H1 (cell line): ENCODE data around the gene INF2. TPM values are rescaled to one million over a fixed set of nuclear protein-coding genes. Genes with fewer than 3 reads are reported as not detected.

ENCODE experiments used
- CTCF ChIA-PET: fragments of 300-600 bp; sonication (Branson Sonifier 250); formaldehyde crosslinking; loops from one replicate; lab custom pipeline; 2021; ENCODE audit not compliant: partially characterized antibody; lab: Charles Lee
- POLR2A ChIA-PET: fragments of 300-600 bp; sonication (Branson Sonifier 250); formaldehyde crosslinking; loops from one replicate; lab custom pipeline; 2021; ENCODE audit warnings: inconsistent platforms; ENCODE audit not compliant: partially characterized antibody; lab: Charles Lee
- DNase-seq, 2 experiments: peaks; one replicate each; pipeline versions ENCODE4 v3.0.0 to v3.0.0-alpha.2; 2010 to 2022; ENCODE audit warnings: low spot score in 2 of 2, low read depth in 1 of 2, mixed read lengths in 1 of 2
- FAIRE-seq: peaks from 2 replicates; lab custom pipeline; 2011; peaks lifted over from hg19 to GRCh38; lab: Jason Lieb, UNC
- H2AFZ ChIP-seq: 2 replicates; pipeline ENCODE4 v1.8.1; 2012; ENCODE audit warnings: low read length, inconsistent platforms
- H2AK5ac ChIP-seq: 2 replicates; pipeline ENCODE4 v1.6.1; 2013; ENCODE audit warnings: low read depth, low read length
- H2BK120ac ChIP-seq: replicated peaks from 2 replicates; pipeline ENCODE3; 2013; ENCODE audit warnings: low read depth, low read length, inconsistent platforms
- H2BK12ac ChIP-seq: 2 replicates; pipeline ENCODE4 v1.6.1; 2013; ENCODE audit warnings: low read depth, low read length
- H2BK15ac ChIP-seq: 2 replicates; pipeline ENCODE4 v1.6.1; 2013; ENCODE audit warnings: low read length
- H2BK20ac ChIP-seq: 2 replicates; pipeline ENCODE4 v1.6.1; 2013; ENCODE audit warnings: low read length
- H2BK5ac ChIP-seq: 2 replicates; pipeline ENCODE4 v1.6.1; 2013; ENCODE audit warnings: low read depth, low read length
- H3K14ac ChIP-seq: 2 replicates; pipeline ENCODE4 v1.6.1; 2013; ENCODE audit warnings: inconsistent platforms; ENCODE audit not compliant: insufficient read length
- H3K18ac ChIP-seq: 2 replicates; pipeline ENCODE4 v1.6.1; 2013; ENCODE audit warnings: low read length; ENCODE audit errors: extremely low read depth
- H3K23ac ChIP-seq: 2 replicates; pipeline ENCODE4 v1.6.1; 2013; ENCODE audit warnings: inconsistent platforms; ENCODE audit not compliant: insufficient read length
- H3K23me2 ChIP-seq: 2 replicates; pipeline ENCODE4 v1.6.1; 2013; ENCODE audit warnings: low read depth, low read length
- H3K27ac ChIP-seq: 2 replicates; pipeline ENCODE4 v1.6.1; 2011; ENCODE audit warnings: low read depth, low read length, inconsistent platforms
- H3K27me3 ChIP-seq, 4 experiments: replicated peaks in 1 of 4; 1 replicate in 1 of 4; 2 replicates in 3 of 4; pipeline versions ENCODE4 v1.6.1 to v1.8.1; 2011 to 2013; ENCODE audit warnings: low read length in 3 of 4, mild to moderate bottlenecking in 3 of 4, inconsistent platforms in 2 of 4, mixed read lengths in 2 of 4, moderate library complexity in 1 of 4; ENCODE audit not compliant: control insufficient read depth in 3 of 4, insufficient read depth in 3 of 4; ENCODE audit errors: extremely low read depth in 1 of 4
- H3K36me3 ChIP-seq, 4 experiments: 2 replicates each; pipeline versions ENCODE4 v1.6.1 to v1.8.1; 2011 to 2013; ENCODE audit warnings: mild to moderate bottlenecking in 4 of 4, low read length in 3 of 4, moderate library complexity in 2 of 4, control low read depth in 1 of 4, inconsistent platforms in 1 of 4; ENCODE audit not compliant: insufficient read depth in 4 of 4, control insufficient read depth in 2 of 4
- H3K4ac ChIP-seq: replicated peaks from 2 replicates; pipeline ENCODE3; 2013; ENCODE audit warnings: low read length, low read depth, mixed read lengths, inconsistent platforms; ENCODE audit not compliant: insufficient read length
- H3K4me1 ChIP-seq, 4 experiments: replicated peaks in 1 of 4; 1 replicate in 1 of 4; 2 replicates in 3 of 4; pipeline versions ENCODE4 v1.6.1 to v1.8.1; 2011 to 2013; ENCODE audit warnings: low read length in 3 of 4, inconsistent platforms in 2 of 4, mixed read lengths in 1 of 4; ENCODE audit not compliant: insufficient read depth in 4 of 4, control insufficient read depth in 3 of 4
- H3K4me2 ChIP-seq, 2 experiments: 2 replicates each; pipeline versions ENCODE4 v1.6.1 to v1.8.1; 2011 to 2013; ENCODE audit warnings: low read depth in 2 of 2, low read length in 2 of 2, control low read depth in 1 of 2, inconsistent platforms in 1 of 2, mild to moderate bottlenecking in 1 of 2; ENCODE audit not compliant: insufficient read depth in 1 of 2
- H3K4me3 ChIP-seq, 4 experiments: fragments of 200-600, 300-600 bp in 1 of 4; sonication (generic), shearing (Covaris generic), sonication (Bioruptor Twin) in 1 of 4; 2 replicates each; pipeline versions ENCODE4 v1.5.1 to v1.8.1; 2011 to 2016; ENCODE audit warnings: low read length in 4 of 4, low read depth in 3 of 4, control low read depth in 2 of 4, inconsistent platforms in 2 of 4, mild to moderate bottlenecking in 2 of 4, mixed read lengths in 1 of 4, moderate library complexity in 1 of 4; ENCODE audit not compliant: insufficient read depth in 2 of 4; ENCODE audit errors: extremely low read depth in 1 of 4
- H3K56ac ChIP-seq: replicated peaks from 2 replicates; pipeline ENCODE3; 2013; ENCODE audit warnings: low read depth, mild to moderate bottlenecking, mixed read lengths, low read length, inconsistent platforms; ENCODE audit not compliant: insufficient read length
- H3K79me1 ChIP-seq: 2 replicates; pipeline ENCODE4 v1.6.1; 2013; ENCODE audit warnings: low read depth, low read length, control low read depth
- H3K79me2 ChIP-seq, 2 experiments: 2 replicates each; pipeline versions ENCODE4 v1.6.1 to v1.8.1; 2012 to 2013; ENCODE audit warnings: low read length in 2 of 2, mild to moderate bottlenecking in 2 of 2, inconsistent platforms in 1 of 2; ENCODE audit not compliant: insufficient read depth in 2 of 2, control insufficient read depth in 1 of 2
- H3K9ac ChIP-seq, 4 experiments: replicated peaks in 1 of 4; 1 replicate in 1 of 4; 2 replicates in 3 of 4; pipeline versions ENCODE4 v1.6.1 to v1.8.1; 2011 to 2013; ENCODE audit warnings: low read depth in 3 of 4, low read length in 3 of 4, control low read depth in 2 of 4, mild to moderate bottlenecking in 2 of 4, moderate library complexity in 2 of 4, inconsistent platforms in 1 of 4; ENCODE audit errors: extremely low read depth in 1 of 4
- H3K9me3 ChIP-seq, 2 experiments: 2 replicates each; pipeline versions ENCODE4 v1.6.1 to v1.8.1; 2012 to 2013; ENCODE audit warnings: mild to moderate bottlenecking in 2 of 2, moderate library complexity in 2 of 2, control low read depth in 1 of 2, inconsistent platforms in 1 of 2, low read depth in 1 of 2, low read length in 1 of 2, mixed read lengths in 1 of 2; ENCODE audit not compliant: insufficient read depth in 2 of 2
- H4K20me1 ChIP-seq, 2 experiments: replicated peaks in 1 of 2; 2 replicates each; pipeline versions ENCODE3 to v1.8.1; 2011 to 2013; ENCODE audit warnings: inconsistent platforms in 2 of 2, low read length in 2 of 2, mild to moderate bottlenecking in 1 of 2; ENCODE audit not compliant: insufficient read depth in 2 of 2, control insufficient read depth in 1 of 2
- H4K5ac ChIP-seq: 2 replicates; pipeline ENCODE4 v1.6.1; 2013; ENCODE audit warnings: low read length, low read depth, mixed read lengths, inconsistent platforms; ENCODE audit not compliant: insufficient read length
- H4K8ac ChIP-seq: 2 replicates; pipeline ENCODE4 v1.8.0; 2013; ENCODE audit warnings: mild to moderate bottlenecking, moderate library complexity, low read length, inconsistent platforms; ENCODE audit not compliant: insufficient read depth; ENCODE audit errors: extremely low read depth
- H4K91ac ChIP-seq: replicated peaks from 2 replicates; pipeline ENCODE3; 2013; ENCODE audit warnings: low read length, mixed read lengths, inconsistent platforms; ENCODE audit not compliant: insufficient read length
- BRCA1 ChIP-seq: IDR thresholded peaks from 2 replicates; pipeline ENCODE4 v1.6.1; 2012; ENCODE audit warnings: low read depth, low read length, improper control_type of control experiment
- CBX5 ChIP-seq: fragments of 300-800, 300-1000 bp; sonication (generic); IDR thresholded peaks from 2 replicates; pipeline ENCODE4 v1.7.1; 2016; ENCODE audit warnings: antibody characterized with exemption, low read length, low read depth
- EZH2 ChIP-seq: fragments of 200-600 bp; sonication (generic); IDR thresholded peaks from 2 replicates; pipeline ENCODE4 v1.7.1; 2012; ENCODE audit warnings: low read depth, mild to moderate bottlenecking, moderate library complexity, low read length, inconsistent platforms; ENCODE audit not compliant: severe bottlenecking
- RAD21 ChIP-seq, 2 experiments: IDR thresholded peaks in 1 of 2; conservative IDR thresholded peaks in 1 of 2; 2 replicates each; pipeline ENCODE4 v1.6.1; 2011; ENCODE audit warnings: low read depth in 2 of 2, low read length in 2 of 2, improper control_type of control experiment in 1 of 2, inconsistent platforms in 1 of 2, mild to moderate bottlenecking in 1 of 2, moderate library complexity in 1 of 2
- SIN3A ChIP-seq, 2 experiments: IDR thresholded peaks in 1 of 2; conservative IDR thresholded peaks in 1 of 2; 2 replicates each; pipeline ENCODE4 v1.6.1; 2011 to 2012; ENCODE audit warnings: low read length in 2 of 2, improper control_type of control experiment in 1 of 2, low read depth in 1 of 2, mild to moderate bottlenecking in 1 of 2
- SRF ChIP-seq: IDR thresholded peaks from 2 replicates; pipeline ENCODE4 v1.6.1; 2011; ENCODE audit warnings: mild to moderate bottlenecking, low read depth, low read length, moderate library complexity
- TEAD4 ChIP-seq: IDR thresholded peaks from 2 replicates; pipeline ENCODE4 v1.6.1; 2012; ENCODE audit warnings: low read depth, low read length, inconsistent platforms, mixed read lengths
- ZNF274 ChIP-seq: IDR thresholded peaks from 2 replicates; pipeline ENCODE4 v1.7.0; 2012; ENCODE audit warnings: low read length, borderline replicate concordance; ENCODE audit errors: extremely low read depth
- WGBS, 2 experiments: shearing (Covaris generic) in 1 of 2; methylation state at CpG; one replicate each; pipeline versions ENCODE4 v1.1.6 to v1.1.7; 2013 to 2015; ENCODE audit warnings: low lambda C conversion rate in 2 of 2, mixed read lengths in 2 of 2, inconsistent platforms in 1 of 2, low coverage in 1 of 2, missing lambda C conversion rate in 1 of 2; ENCODE audit not compliant: insufficient replicate concordance in 2 of 2, insufficient coverage in 1 of 2, insufficient read length in 1 of 2; ENCODE audit errors: extremely low coverage in 1 of 2, missing lambda C conversion rate in 1 of 2; 5-methylcytosine and 5-hydroxymethylcytosine counted together
- polyA plus RNA-seq, 7 experiments: library from polyadenylated mRNA; depleted of rRNA in 3 of 7; stranded (reverse) in 5 of 7; unstranded in 2 of 7; fragments of >200 nt in 5 of 7; fragments of 200-250 nt in 2 of 7; gene quantifications; 1 replicate in 5 of 7; 2 replicates in 1 of 7; 4 replicates in 1 of 7; pipeline versions ENCODE4 v1.2.1 to v1.2.3, GENCODE V29; 2011 to 2013; ENCODE audit warnings: missing spikeins in 2 of 7, mixed read lengths in 2 of 7
- total RNA-seq: library from RNA; stranded (reverse); fragmentation: NEBNext Ultra II Directional; extraction: Animal tissue kit (Norgen Biotek cat#: 25700); gene quantifications from 2 replicates; pipeline ENCODE4 v1.2.1, GENCODE V29; 2021
- TF ChIP-seq, protein P1 (sequence below): IDR thresholded peaks from 2 replicates; pipeline ENCODE4 v1.6.1; 2012; ENCODE audit warnings: inconsistent platforms

The INF2 gene
- total and polyA plus RNA-seq, 2 of the 8 experiments (the other 6 are each of a cell fraction or from before 2014, with no cell fraction given): 29.1 to 59.5 TPM

DNA sequence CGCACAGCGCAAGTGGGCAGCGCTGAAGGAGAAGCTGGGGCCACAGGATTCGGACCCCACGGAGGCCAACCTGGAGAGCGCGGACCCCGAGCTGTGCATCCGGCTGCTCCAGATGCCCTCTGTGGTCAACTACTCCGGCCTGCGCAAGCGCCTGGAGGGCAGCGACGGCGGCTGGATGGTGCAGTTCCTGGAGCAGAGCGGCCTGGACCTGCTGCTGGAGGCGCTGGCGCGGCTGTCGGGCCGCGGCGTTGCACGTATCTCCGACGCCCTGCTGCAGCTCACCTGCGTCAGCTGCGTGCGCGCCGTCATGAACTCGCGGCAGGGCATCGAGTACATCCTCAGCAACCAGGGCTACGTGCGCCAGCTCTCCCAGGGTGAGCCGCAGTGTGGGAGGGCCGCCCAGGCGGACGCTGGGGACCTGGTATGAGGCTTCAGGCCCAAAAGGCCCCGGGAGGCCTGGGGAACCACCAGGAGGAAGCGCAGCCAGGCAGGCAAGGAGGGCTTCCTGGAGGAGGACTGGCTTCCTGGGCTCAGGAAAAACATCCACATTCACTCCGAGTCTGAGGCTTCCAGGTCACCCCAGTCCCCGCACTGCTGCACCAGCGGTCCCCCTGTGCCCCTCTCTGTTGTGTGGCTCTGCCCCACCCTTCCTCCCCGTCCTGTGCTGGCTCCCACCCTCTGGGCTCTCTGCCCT lies 12.1 kb downstream of the INF2 start:
- Histone ChIP-seq H2BK12ac (0 out of 2 replicates have a peak overlapping the region, but pooled peaks have one; percentile 39), H3K36me3 (peaks cover 2 to 29% (median 12%) of the 10 kb centered on the region in 4 experiments; a peak in 6 of 8 replicates), H3K4me1 (peaks cover 0 to 16% (median 11%) of the 10 kb centered on the region in 4 experiments; a peak in 5 of 7 replicates), H2AK5ac (no peak overlapping the region), H2AFZ (no peak overlapping the region), H3K4ac (no peak overlapping the region), H3K27ac (no peak overlapping the region), H3K23me2 (no peaks in the 10 kb centered on the region; the same call in 1 of the 2 replicates), H4K91ac (no peak overlapping the region), H3K4me2 (no peak overlapping the region), H3K79me1 (0 out of 2 replicates have a peak, but pooled peaks cover 2% of the 10 kb centered on the region), H3K14ac (no peak overlapping the region), H3K4me3 (no peak overlapping the region), H4K20me1 (peaks cover 1 to 36% of the 10 kb centered on the region in 2 experiments), H2BK5ac (no peak overlapping the region; the same call in 1 of the 2 replicates), H3K56ac (no peak overlapping the region), H2BK120ac (no peak overlapping the region), H3K9ac (no peak overlapping the region), H3K27me3 (no peaks in the 10 kb centered on the region; a peak in 1 of 7 replicates), H3K79me2 (no peaks in the 10 kb centered on the region), H4K5ac (no peak overlapping the region), H3K18ac (no peak overlapping the region), H2BK20ac (no peak overlapping the region), H4K8ac (peak overlapping the region; percentile 51; the same call in 1 of the 2 replicates), H2BK15ac (no peak overlapping the region), H3K23ac (no peak overlapping the region), H3K9me3 (peaks cover 6 to 17% of the 10 kb centered on the region in 2 experiments)
- no peak for DNase-seq
- ChIA-PET POLR2A (interaction anchor here (1.1 to 1.9 kb wide), 4 partner anchors 11 to 34 kb away, joined by 3 to 7 read pairs (median 4); no protein-coding TSS in a partner anchor), CTCF (interaction anchor here (1.0 to 9.1 kb wide), 6 partner anchors 13 to 124 kb away, joined by 3 to 70 read pairs (median 4); no protein-coding TSS in a partner anchor)
- 95% methylated on average over 41 of the region's 46 CpGs; no CpG with 5 or more reads in 1 of the 2 experiments for WGBS, 2 experiments
- FAIRE-seq: no peak
- no peak for TF ChIP-seq EZH2
- no peak for TF ChIP-seq SRF
- TF ChIP-seq BRCA1: no peak
- TF ChIP-seq RAD21 (IDR thresholded peaks at IDR 0.05 in 1 of 2, conservative IDR thresholded peaks at IDR 0.05 in 1 of 2; ENCODE audit: low read depth in 2 of 2, low read length in 2 of 2): no peak
- TF ChIP-seq SIN3A (conservative IDR thresholded peaks at IDR 0.05 in 1 of 2, IDR thresholded peaks at IDR 0.05 in 1 of 2; ENCODE audit: low read depth in 1 of 2, low read length in 2 of 2): no peak
- TF ChIP-seq, protein P1, sequence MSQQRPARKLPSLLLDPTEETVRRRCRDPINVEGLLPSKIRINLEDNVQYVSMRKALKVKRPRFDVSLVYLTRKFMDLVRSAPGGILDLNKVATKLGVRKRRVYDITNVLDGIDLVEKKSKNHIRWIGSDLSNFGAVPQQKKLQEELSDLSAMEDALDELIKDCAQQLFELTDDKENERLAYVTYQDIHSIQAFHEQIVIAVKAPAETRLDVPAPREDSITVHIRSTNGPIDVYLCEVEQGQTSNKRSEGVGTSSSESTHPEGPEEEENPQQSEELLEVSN: no peak
- TF ChIP-seq ZNF274: no peak
- no peak for TF ChIP-seq CBX5
- no peak for TF ChIP-seq TEAD4
- TF ChIP-seq, all 59 proteins: peak for 0
